SK-N-SH treated with all-trans-retinoic acid at 6 μM for 48 hours (cell line): ENCODE measurements around the gene PLGLB2.
"Not testable (repeated sequence)": the region's sequence is repeated elsewhere in the genome, so short reads cannot be mapped to it uniquely, and the experiment has no call there.

Experiments used
- PPARA ChIP-seq: fragments of 250-450 bp; sonication (Bioruptor Pico); IDR thresholded peaks from 2 replicates; pipeline ENCODE4 v1.5.0; 2020; ENCODE audit warnings: mild to moderate bottlenecking, borderline replicate concordance
- RARB ChIP-seq: fragments of 250-450 bp; sonication (Bioruptor Pico); IDR thresholded peaks from 2 replicates; pipeline ENCODE4 v1.8.0; 2021; ENCODE audit warnings: mild to moderate bottlenecking, moderate library complexity
- TCF4 ChIP-seq: fragments of 250-450 bp; sonication (Bioruptor Pico); IDR thresholded peaks from 2 replicates; pipeline ENCODE4 v1.8.0; 2021; ENCODE audit warnings: mild to moderate bottlenecking, moderate library complexity, borderline replicate concordance
- TOX ChIP-seq: fragments of 250-450 bp; sonication (Bioruptor Pico); IDR thresholded peaks from 2 replicates; pipeline ENCODE4 v1.8.0; 2021; ENCODE audit warnings: mild to moderate bottlenecking, moderate library complexity, borderline replicate concordance
- ZC3H10 ChIP-seq: fragments of 250-450 bp; sonication (Bioruptor Pico); IDR thresholded peaks from 2 replicates; pipeline ENCODE4 v1.5.1; 2021; ENCODE audit warnings: mild to moderate bottlenecking, moderate library complexity
- ZFP30 ChIP-seq: fragments of 450-650 bp; formaldehyde crosslinking; IDR thresholded peaks from 2 replicates; pipeline ENCODE4 v1.5.0; 2022; ENCODE audit warnings: mild to moderate bottlenecking, moderate library complexity
- TF ChIP-seq, protein P1 (sequence below): fragments of 250-450 bp; sonication (Bioruptor Pico); IDR thresholded peaks from 2 replicates; pipeline ENCODE4 v1.5.1; 2020; ENCODE audit warnings: low read depth, mild to moderate bottlenecking, moderate library complexity
- TF ChIP-seq, protein P2 (sequence below): fragments of 250-450 bp; sonication (Bioruptor Pico); IDR thresholded peaks from 2 replicates; pipeline ENCODE4 v1.8.0; 2021; ENCODE audit warnings: low read depth, mild to moderate bottlenecking, moderate library complexity, borderline replicate concordance

DNA sequence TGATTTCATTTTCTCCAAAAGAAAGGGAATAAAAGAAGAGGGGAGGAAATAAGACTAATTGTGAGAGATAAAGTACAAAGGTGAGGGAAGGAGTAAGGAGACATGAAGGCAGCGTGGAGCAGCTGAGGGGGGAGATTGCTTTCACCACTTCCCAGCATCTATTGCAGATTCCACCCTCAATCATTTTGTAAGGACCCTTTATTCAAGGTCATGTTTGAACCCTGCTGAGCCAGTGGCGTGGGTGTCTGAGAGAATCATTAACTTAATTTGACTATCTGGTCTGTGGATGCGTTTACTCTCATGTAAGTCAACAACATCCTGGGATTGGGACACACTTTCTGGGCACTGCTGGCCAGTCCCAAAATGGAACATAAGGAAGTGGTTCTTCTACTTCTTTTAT is at the start of gene PLGLB2:
- not testable (repeated sequence) for TF ChIP-seq ZC3H10, ZFP30, PPARA, RARB, TCF4, TOX (CRISPR knock-in tag)
- TF ChIP-seq, protein P1, sequence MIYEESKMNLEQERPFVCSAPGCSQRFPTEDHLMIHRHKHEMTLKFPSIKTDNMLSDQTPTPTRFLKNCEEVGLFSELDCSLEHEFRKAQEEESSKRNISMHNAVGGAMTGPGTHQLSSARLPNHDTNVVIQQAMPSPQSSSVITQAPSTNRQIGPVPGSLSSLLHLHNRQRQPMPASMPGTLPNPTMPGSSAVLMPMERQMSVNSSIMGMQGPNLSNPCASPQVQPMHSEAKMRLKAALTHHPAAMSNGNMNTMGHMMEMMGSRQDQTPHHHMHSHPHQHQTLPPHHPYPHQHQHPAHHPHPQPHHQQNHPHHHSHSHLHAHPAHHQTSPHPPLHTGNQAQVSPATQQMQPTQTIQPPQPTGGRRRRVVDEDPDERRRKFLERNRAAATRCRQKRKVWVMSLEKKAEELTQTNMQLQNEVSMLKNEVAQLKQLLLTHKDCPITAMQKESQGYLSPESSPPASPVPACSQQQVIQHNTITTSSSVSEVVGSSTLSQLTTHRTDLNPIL (CRISPR knock-in tag) = not testable (repeated sequence)
- TF ChIP-seq, protein P2, sequence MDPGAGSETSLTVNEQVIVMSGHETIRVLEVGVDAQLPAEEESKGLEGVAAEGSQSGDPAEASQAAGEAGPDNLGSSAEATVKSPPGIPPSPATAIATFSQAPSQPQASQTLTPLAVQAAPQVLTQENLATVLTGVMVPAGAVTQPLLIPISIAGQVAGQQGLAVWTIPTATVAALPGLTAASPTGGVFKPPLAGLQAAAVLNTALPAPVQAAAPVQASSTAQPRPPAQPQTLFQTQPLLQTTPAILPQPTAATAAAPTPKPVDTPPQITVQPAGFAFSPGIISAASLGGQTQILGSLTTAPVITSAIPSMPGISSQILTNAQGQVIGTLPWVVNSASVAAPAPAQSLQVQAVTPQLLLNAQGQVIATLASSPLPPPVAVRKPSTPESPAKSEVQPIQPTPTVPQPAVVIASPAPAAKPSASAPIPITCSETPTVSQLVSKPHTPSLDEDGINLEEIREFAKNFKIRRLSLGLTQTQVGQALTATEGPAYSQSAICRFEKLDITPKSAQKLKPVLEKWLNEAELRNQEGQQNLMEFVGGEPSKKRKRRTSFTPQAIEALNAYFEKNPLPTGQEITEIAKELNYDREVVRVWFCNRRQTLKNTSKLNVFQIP (CRISPR knock-in tag) = not testable (repeated sequence)
